ENCODE measurements around the gene ZCCHC8.
A peak's percentile ranks its signal among the peaks of the same experiment; 100 is the strongest.
"Not testable (repeated sequence)": the region's sequence is repeated elsewhere in the genome, so short reads cannot be mapped to it uniquely, and the experiment has no call there.

ZCCHC8 gene

DNA sequence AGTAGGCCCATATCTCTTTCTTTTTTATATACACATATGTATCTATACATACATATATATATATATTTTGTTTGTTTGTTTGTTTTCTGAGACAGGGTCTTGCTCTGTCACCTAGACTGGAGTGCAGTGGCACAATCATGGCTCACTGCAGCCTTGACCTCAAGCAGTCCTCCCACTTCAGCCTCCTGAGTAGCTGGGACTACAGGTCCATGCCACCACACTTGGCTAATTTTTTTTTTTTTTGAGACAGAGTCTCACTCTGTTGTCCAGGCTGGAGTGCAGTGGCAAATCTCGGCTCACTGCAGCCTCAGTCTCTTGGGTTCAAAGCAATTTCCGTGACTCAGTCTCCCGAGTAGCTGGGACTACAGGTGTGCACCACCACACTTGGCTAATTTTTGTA, 12.9 kb downstream of the ZCCHC8 start:
- H3K27me3 ChIP-seq (ENCODE audit: low read depth, low read length); H3K27ac ChIP-seq (ENCODE audit: low read length); H3K9me3 ChIP-seq (ENCODE audit: control insufficient read depth in 1 of 2, low read length in 2 of 2); H3K4me1 ChIP-seq (ENCODE audit: control insufficient read depth in 1 of 2, insufficient read depth in 2 of 2, low read length in 2 of 2); H3K4me3 ChIP-seq (ENCODE audit: low read depth in 1 of 2, low read length in 2 of 2): not testable (repeated sequence)
- H3K36me3 ChIP-seq (ENCODE audit: control insufficient read depth in 1 of 2, insufficient read depth in 2 of 2, low read length in 2 of 2) = peaks cover 52 to 58% of the 10 kb centered on the region in 2 donors

DNA sequence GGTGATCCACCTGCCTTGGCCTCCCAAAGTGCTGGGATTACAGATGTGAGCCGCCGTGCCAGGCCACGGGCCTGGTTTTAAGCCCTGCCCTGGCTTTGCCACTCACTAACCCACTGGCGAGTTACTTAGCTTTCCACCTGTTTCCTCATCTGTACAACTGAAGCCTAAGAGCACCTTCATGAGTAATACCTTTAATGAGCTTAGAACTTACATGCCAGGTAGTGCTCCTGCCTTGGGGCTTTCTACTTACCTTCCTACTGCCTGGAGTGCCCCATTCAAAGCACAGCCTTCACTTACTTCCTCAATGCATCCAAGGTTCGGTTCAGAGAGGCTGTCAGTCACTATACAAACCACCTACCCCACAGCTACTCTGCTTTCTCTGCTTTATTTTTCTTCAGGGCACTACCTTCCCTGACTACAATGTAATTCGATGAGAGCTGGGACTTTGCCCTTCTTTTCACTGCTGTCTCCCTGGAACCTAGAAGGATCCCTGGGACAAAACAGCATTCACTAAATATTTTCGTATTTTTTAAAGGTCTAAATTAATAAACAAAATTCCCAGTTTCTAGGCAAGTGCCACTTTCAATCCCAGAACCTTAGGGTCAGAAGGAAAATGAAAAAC, 13.8 kb downstream of the ZCCHC8 start:
- no peaks in the 10 kb centered on the region for H3K9me3 ChIP-seq (ENCODE audit: control insufficient read depth in 1 of 2, low read length in 2 of 2)
- H3K36me3 ChIP-seq (ENCODE audit: control insufficient read depth in 1 of 2, insufficient read depth in 2 of 2, low read length in 2 of 2) = peaks cover 51 to 58% of the 10 kb centered on the region in 2 donors
- no peaks in the 10 kb centered on the region for H3K4me1 ChIP-seq (ENCODE audit: control insufficient read depth in 1 of 2, insufficient read depth in 2 of 2, low read length in 2 of 2)
- H3K4me3 ChIP-seq (ENCODE audit: low read depth in 1 of 2, low read length in 2 of 2) = no peak overlapping the region
- no peak overlapping the region for H3K27ac ChIP-seq (ENCODE audit: low read length)
- H3K27me3 ChIP-seq (ENCODE audit: low read depth, low read length) = no peaks in the 10 kb centered on the region

DNA sequence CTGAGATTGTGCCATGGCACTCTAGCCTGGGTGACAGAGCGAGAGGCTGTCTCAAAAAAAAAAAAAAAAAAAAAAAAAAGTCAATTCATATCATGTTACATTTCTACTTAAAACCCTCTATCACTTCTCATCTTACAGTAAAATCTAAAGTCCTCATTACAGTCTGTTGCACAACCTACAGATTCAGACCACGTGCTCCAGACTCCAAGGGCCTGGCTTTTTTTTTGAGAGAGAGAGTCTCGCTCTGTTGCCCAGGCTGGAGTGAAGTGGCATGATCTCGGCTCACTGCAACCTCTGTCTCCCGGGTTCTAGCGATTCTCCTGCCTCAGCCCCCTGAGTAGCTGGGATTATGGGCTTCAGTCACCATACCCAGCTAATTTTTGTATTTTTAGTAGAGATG, 14.4 kb downstream of the ZCCHC8 start:
- H3K27me3 ChIP-seq (ENCODE audit: low read depth, low read length); H3K9me3 ChIP-seq (ENCODE audit: control insufficient read depth in 1 of 2, low read length in 2 of 2); H3K4me3 ChIP-seq (ENCODE audit: low read depth in 1 of 2, low read length in 2 of 2); H3K4me1 ChIP-seq (ENCODE audit: control insufficient read depth in 1 of 2, insufficient read depth in 2 of 2, low read length in 2 of 2); H3K27ac ChIP-seq (ENCODE audit: low read length): not testable (repeated sequence)
- peaks cover 53 to 58% of the 10 kb centered on the region in 2 donors for H3K36me3 ChIP-seq (ENCODE audit: control insufficient read depth in 1 of 2, insufficient read depth in 2 of 2, low read length in 2 of 2)

DNA sequence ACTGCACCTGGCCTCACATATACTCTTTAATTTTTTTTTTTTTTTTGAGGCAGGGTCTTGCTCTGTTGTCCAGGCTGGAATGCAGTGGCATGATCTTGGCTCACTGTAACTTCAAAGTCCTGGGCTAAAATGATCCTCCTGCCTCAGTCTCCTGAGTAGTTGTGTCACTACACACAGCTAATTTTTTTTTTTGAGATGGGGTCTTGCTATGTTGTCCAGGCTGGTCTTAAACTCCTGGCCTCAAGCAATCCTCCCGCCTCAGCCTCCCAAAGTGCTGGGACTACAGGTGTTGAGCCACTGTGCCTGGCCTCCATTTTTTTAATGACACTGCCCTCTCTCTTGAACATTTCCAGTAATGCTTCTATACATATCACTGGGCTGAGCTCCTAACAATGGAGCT, 16.3 kb downstream of the ZCCHC8 start:
- H3K36me3 ChIP-seq (ENCODE audit: control insufficient read depth in 1 of 2, insufficient read depth in 2 of 2, low read length in 2 of 2) = peaks cover 54 to 67% of the 10 kb centered on the region in 2 donors
- not testable (repeated sequence) for H3K4me3 ChIP-seq (ENCODE audit: low read depth in 1 of 2, low read length in 2 of 2); H3K4me1 ChIP-seq (ENCODE audit: control insufficient read depth in 1 of 2, insufficient read depth in 2 of 2, low read length in 2 of 2); H3K27ac ChIP-seq (ENCODE audit: low read length); H3K27me3 ChIP-seq (ENCODE audit: low read depth, low read length); H3K9me3 ChIP-seq (ENCODE audit: control insufficient read depth in 1 of 2, low read length in 2 of 2)

DNA sequence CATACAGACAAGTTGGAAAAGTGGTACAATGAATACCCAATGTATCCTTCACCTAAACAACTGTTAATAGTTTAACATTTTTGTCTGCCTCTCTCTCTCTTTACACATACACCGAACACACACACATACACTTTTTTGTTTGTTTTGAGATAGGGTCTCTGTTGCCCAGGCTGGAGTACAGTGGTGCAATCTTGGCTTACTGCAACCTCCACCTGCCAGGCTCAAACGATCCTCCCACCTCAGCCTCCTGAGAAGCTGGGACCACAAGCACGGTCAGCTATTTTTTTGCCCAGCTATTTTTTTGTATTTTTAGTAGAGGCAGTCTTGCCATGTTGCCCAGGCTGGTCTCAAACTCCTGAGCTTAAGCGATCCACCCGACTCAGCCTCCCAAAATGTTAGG, 16.8 kb downstream of the ZCCHC8 start:
- Histone ChIP-seq H3K4me1 (ENCODE audit: control insufficient read depth in 1 of 2, insufficient read depth in 2 of 2, low read length in 2 of 2) (no peaks in the 10 kb centered on the region), H3K27ac (ENCODE audit: low read length) (no peak overlapping the region), H3K36me3 (ENCODE audit: control insufficient read depth in 1 of 2, insufficient read depth in 2 of 2, low read length in 2 of 2) (peaks cover 50 to 66% of the 10 kb centered on the region in 2 donors), H3K9me3 (ENCODE audit: control insufficient read depth in 1 of 2, low read length in 2 of 2) (no peaks in the 10 kb centered on the region), H3K27me3 (ENCODE audit: low read depth, low read length) (no peaks in the 10 kb centered on the region), H3K4me3 (ENCODE audit: low read depth in 1 of 2, low read length in 2 of 2) (no peak overlapping the region)

DNA sequence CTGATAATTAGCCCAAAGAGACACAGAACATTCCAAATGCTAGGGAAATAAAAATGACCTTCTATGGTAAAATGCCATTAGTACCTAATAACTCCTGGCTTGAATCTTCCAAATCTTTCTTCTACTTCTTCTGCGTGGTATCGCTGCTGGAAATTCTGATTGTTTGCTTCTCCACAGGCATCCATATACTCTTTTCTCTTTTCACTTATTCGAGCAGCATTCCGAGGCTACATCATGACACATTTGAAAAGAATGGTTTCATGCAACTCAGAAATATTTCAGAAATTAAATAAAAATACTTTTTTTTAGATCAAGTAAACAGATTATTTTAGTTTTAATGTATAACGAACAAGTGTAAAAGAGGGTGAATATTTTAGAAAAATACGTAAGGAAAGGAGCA, 18.9 kb downstream of the ZCCHC8 start:
- Histone ChIP-seq H3K9me3 (ENCODE audit: control insufficient read depth in 1 of 2, low read length in 2 of 2) (no peaks in the 10 kb centered on the region), H3K4me3 (ENCODE audit: low read depth in 1 of 2, low read length in 2 of 2) (no peak overlapping the region), H3K27ac (ENCODE audit: low read length) (no peak overlapping the region), H3K36me3 (ENCODE audit: control insufficient read depth in 1 of 2, insufficient read depth in 2 of 2, low read length in 2 of 2) (peaks cover 52 to 65% of the 10 kb centered on the region in 2 donors), H3K27me3 (ENCODE audit: low read depth, low read length) (no peaks in the 10 kb centered on the region), H3K4me1 (ENCODE audit: control insufficient read depth in 1 of 2, insufficient read depth in 2 of 2, low read length in 2 of 2) (no peaks in the 10 kb centered on the region)

DNA sequence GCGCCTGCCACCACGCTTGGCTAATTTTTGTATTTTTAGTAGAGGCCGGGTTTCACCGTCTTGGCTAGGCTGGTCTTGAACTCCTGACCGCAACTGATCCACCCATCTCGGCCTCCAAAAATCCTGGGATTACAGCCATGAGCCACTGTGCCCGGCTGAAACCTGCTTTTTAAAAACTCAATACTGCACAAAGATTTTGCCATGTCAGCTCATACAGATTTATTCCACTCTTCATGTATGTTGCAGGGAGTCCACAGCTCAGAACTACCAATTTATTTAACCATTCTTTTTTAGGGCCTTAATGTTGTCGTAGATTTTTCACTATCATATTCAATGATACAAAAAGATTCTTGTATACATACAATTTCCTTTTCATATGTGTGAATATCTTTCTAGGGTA, 20.0 kb downstream of the ZCCHC8 start:
- Histone ChIP-seq H3K36me3 (ENCODE audit: control insufficient read depth in 1 of 2, insufficient read depth in 2 of 2, low read length in 2 of 2) (peaks cover 56 to 76% of the 10 kb centered on the region in 2 donors), H3K4me1 (ENCODE audit: control insufficient read depth in 1 of 2, insufficient read depth in 2 of 2, low read length in 2 of 2) (no peaks in the 10 kb centered on the region), H3K27me3 (ENCODE audit: low read depth, low read length) (no peaks in the 10 kb centered on the region), H3K4me3 (ENCODE audit: low read depth in 1 of 2, low read length in 2 of 2) (no peak overlapping the region), H3K9me3 (ENCODE audit: control insufficient read depth in 1 of 2, low read length in 2 of 2) (no peaks in the 10 kb centered on the region), H3K27ac (ENCODE audit: low read length) (no peak overlapping the region)

DNA sequence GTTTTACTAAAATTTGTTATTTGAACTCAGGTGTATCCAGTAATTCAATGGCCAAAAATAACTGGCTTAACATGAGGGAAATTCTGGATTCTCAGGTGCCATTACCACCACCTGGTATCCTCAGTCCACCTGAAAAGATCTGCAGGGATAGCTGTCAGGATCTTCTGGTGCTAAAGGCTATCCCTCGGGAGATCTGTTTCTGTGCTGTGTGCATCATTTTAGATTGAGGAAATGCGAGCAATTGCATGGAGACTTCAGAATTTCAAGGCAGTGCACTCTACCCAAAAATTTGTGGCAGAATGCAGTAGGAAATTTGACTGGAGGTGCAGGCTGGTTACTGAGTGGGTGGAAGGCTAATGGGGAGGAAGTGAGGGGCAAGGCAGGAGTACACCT, 26.4 kb downstream of the ZCCHC8 start:
- Histone ChIP-seq H3K9me3 (ENCODE audit: control insufficient read depth in 1 of 2, low read length in 2 of 2) (no peaks in the 10 kb centered on the region), H3K27me3 (ENCODE audit: low read depth, low read length) (no peaks in the 10 kb centered on the region), H3K36me3 (ENCODE audit: control insufficient read depth in 1 of 2, insufficient read depth in 2 of 2, low read length in 2 of 2) (peaks cover 35 to 63% of the 10 kb centered on the region in 2 donors), H3K4me3 (ENCODE audit: low read depth in 1 of 2, low read length in 2 of 2) (no peak overlapping the region), H3K4me1 (ENCODE audit: control insufficient read depth in 1 of 2, insufficient read depth in 2 of 2, low read length in 2 of 2) (peaks cover 0 to 6% of the 10 kb centered on the region in 2 donors), H3K27ac (ENCODE audit: low read length) (no peak overlapping the region)

DNA sequence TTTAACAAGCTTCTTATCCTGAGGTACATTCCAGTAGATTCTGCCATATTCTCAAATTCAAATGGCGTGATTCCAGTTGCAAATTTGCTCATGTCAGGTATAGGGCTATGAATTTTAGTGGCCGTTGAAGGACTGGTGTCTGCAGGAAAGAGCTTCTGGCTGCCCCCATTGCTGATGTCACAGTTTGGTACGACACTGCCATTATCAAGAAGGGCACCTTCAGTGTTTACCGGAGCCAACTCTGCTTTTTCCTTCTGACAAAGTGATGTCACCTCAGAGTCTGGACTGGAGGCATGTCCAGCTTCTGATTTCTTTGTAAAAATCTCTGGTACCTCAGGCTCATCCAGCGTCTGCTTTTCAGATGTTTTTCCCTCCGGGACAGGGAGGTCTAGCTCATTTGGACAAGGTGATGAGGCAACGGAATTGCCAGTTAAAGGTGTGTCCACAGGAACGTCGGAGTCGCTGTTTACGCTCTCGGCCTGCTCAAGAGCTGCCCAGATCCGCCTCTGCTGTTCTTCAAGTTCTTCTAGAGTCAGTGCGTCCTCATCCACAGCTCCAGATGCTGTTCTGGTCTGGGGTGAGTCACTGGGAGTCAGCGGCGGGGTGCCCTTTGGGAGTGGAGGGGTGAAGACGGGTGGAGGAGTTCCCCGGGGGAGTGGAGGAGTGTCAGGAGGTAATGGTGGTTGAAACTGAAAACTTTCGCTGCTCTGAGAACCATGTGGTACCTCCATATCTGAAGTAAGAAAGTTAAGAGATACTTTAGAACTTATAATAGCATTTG, 27.0 kb downstream of the ZCCHC8 start:
- no peak overlapping the region for H3K27ac ChIP-seq (ENCODE audit: low read length)
- peaks cover 33 to 58% of the 10 kb centered on the region in 2 donors for H3K36me3 ChIP-seq (ENCODE audit: control insufficient read depth in 1 of 2, insufficient read depth in 2 of 2, low read length in 2 of 2)
- no peaks in the 10 kb centered on the region for H3K9me3 ChIP-seq (ENCODE audit: control insufficient read depth in 1 of 2, low read length in 2 of 2)
- no peak overlapping the region for H3K4me3 ChIP-seq (ENCODE audit: low read depth in 1 of 2, low read length in 2 of 2)
- no peaks in the 10 kb centered on the region for H3K27me3 ChIP-seq (ENCODE audit: low read depth, low read length)
- H3K4me1 ChIP-seq (ENCODE audit: control insufficient read depth in 1 of 2, insufficient read depth in 2 of 2, low read length in 2 of 2) = peaks cover 0 to 6% of the 10 kb centered on the region in 2 donors

DNA sequence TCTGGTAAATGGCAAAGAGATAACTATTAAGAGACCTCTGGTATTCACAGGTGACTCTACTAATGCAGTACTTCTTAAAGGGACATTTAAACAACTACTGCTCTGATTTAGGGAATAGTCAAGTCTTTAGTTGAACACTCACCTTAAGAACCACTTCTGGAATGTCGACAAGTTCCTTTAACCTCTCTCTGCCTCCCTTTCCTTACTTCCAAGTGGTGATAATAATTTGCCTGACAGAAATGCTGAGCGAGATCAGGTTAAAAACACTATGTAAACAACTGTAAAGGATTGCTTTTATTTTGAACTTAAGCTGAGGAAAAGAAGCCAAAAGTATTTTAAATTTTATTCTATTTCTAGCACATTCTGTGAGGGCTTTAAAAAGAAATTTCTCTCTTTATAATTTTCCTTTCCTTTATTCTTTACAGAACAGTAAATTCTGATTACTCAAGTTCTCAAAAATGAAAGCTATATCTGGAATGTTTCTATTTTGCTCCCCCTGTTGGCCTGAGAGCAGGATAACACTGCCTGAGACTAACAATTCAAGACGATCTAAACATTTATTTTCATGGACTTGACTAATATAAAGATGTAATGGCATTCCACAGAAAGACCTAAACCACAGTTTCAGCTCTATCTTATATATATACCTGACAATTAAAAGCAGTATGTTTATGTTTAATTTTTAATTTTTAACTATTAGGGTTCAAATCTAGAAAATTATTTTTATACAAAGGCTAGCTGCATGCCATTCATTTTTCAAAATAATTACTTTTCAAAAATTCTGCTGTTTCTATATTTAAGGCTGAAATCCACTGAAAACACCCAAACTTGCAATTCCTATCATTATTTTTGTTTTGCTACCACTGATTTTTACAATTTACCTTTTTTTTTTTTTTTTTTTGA, 29.2 kb downstream of the ZCCHC8 start:
- peaks cover 0 to 6% of the 10 kb centered on the region in 2 donors for H3K4me1 ChIP-seq (ENCODE audit: control insufficient read depth in 1 of 2, insufficient read depth in 2 of 2, low read length in 2 of 2)
- H3K4me3 ChIP-seq (ENCODE audit: low read depth in 1 of 2, low read length in 2 of 2) = no peak overlapping the region
- no peaks in the 10 kb centered on the region for H3K27me3 ChIP-seq (ENCODE audit: low read depth, low read length)
- H3K9me3 ChIP-seq (ENCODE audit: control insufficient read depth in 1 of 2, low read length in 2 of 2) = no peaks in the 10 kb centered on the region
- H3K36me3 ChIP-seq (ENCODE audit: control insufficient read depth in 1 of 2, insufficient read depth in 2 of 2, low read length in 2 of 2) = peaks cover 24 to 41% of the 10 kb centered on the region in 2 donors
- H3K27ac ChIP-seq (ENCODE audit: low read length) = peak overlapping the region; percentile 35

DNA sequence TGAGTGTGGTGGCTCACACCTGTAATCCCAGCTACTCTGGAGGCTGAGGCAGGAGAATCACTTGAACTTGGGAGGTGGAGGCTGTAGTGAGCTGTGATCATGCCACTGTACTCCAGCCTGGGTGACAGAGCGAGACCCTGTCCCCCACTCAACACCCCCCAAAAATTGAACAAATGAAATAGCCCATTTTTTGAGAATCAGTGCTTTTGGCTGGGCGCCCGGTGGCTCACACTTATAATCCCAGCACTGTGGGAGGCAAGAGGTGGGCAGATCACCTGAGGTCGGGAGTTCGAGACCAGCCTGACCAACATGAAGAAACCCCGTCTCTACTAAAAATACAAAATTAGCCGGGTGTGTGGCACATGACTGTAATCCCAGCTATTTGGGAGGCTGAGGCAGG, 30.2 kb downstream of the ZCCHC8 start:
- H3K9me3 ChIP-seq (ENCODE audit: control insufficient read depth in 1 of 2, low read length in 2 of 2); H3K27ac ChIP-seq (ENCODE audit: low read length); H3K27me3 ChIP-seq (ENCODE audit: low read depth, low read length); H3K4me1 ChIP-seq (ENCODE audit: control insufficient read depth in 1 of 2, insufficient read depth in 2 of 2, low read length in 2 of 2); H3K4me3 ChIP-seq (ENCODE audit: low read depth in 1 of 2, low read length in 2 of 2): not testable (repeated sequence)
- peaks cover 15 to 31% of the 10 kb centered on the region in 2 donors for H3K36me3 ChIP-seq (ENCODE audit: control insufficient read depth in 1 of 2, insufficient read depth in 2 of 2, low read length in 2 of 2)
